DND-41 (cell line): ENCODE data around the gene UBASH3B.

Source experiments
- CTCF ChIP-seq: IDR thresholded peaks from 2 replicates; pipeline ENCODE4 v1.5.1; 2012; ENCODE audit warnings: borderline replicate concordance, low read length, moderate library complexity, mild to moderate bottlenecking; ENCODE audit not compliant: poor library complexity, severe bottlenecking; ENCODE audit errors: extremely low read depth
- EZH2 ChIP-seq: IDR thresholded peaks from 3 replicates; pipeline ENCODE4 v1.6.1; 2012; ENCODE audit warnings: borderline replicate concordance, low read depth, mild to moderate bottlenecking, moderate library complexity, low read length, inconsistent platforms; ENCODE audit not compliant: severe bottlenecking

- TF ChIP-seq CTCF (no peak), EZH2 (no peak)
Measured at GRCh38 chr11:122749005-122749687, 93.6 kb downstream of the UBASH3B start.
